ENCODE results near the gene TRIM23.

TRIM23 gene

DNA sequence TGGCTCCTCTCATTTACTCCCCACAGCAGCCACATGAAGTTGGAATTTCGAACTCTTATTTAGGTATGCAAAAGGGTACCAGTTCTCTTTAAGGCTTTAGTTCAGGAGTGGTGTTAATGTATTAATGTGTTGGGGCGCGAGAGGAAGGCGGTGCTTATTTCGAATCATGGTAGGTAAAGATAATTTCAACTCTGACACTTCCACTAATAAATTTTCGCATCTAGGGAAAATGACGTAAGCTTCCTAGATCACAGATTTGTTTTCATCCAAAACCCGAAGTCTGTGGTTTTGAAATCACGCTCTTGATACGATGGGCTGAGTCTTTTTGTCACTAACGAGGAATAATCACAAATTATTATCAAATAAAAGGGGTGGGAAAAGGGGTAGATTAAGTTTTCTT, 60.4 kb downstream of the TRIM23 start:
- DNase-seq (ENCODE audit: low read depth), result no peak

DNA sequence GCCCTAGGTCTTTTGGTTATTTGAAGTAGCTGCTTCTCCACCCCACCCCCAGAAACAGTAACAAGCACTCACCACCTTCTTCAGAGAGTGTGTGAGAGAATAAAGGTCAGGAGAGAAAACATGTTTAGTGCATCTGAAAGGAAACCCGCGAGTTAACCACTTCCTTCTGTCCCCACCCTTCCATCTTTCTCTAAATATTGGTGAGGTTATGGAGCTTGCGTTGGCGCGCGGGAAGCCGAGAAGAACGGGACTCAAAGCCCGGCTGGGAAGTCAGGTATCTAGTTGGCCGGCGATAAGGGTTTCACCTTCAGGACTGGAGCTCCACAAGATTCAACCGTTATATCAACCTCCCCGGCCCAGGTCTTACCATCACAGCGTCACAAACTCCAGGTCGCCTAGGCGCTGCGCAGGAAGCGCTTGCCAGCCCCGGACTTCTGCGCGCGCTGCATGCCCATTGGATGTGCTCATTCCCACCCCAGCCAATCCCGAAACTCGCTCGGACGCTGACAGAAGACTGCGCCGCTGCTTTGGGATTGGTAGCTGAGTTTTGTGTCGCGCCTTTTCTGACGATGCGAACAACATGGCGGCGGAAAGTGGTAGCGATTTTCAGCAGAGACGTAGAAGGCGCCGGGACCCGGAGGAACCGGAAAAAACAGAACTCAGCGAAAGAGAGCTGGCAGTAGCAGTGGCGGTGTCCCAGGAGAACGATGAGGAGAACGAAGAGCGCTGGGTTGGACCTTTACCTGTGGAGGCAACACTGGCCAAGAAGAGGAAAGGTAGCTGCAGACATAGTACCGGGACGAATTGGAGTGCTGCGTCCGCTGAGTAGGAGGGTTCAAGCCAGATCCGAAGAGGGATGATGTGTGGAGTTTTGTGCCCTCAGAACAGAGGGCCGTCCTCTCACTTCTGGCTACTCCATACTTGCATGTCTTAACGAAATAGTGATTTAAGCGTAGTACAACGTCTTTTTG, 61.1 kb downstream of the TRIM23 start, which contains the start of the genes CENPK and PPWD1:
CENPK (minus strand) TSS at position 438 of the 971 bp plus-strand sequence. CDS start 8,261 bp downstream, outside the sequence.
PPWD1 (plus strand) TSS at position 566 of the 971 bp plus-strand sequence; CDS start at position 581, 15 bp downstream.
- peak; percentile 75 for DNase-seq (ENCODE audit: low read depth)

GRCh38 chr5:65556718-65557117, 67.4 kb downstream of the TRIM23 start:
- no peak for DNase-seq (ENCODE audit: low read depth)

DNA sequence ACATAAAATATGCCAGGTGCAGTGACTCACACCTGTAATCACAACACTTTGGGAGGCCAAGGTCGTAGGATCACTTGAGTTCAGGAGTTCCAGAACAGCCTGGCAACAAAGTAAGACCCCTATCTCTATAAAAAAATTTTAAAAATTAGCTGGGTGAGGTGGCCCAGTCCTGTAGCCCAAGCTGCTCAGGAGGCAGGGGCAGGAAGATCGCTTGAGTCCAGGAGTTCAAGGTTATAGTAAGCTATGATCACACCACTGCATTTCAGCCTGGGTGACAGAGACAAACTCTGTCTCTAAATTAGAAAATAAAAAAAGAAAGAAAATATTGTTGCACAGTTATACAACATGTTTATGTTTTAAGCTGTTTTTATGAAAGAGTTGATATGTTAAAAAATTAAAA, 68.0 kb downstream of the TRIM23 start:
- no peak for DNase-seq (ENCODE audit: low read depth)

- DNase-seq (ENCODE audit: low read depth), result no peak
Measured at GRCh38 chr5:65555287-65555686, 68.8 kb downstream of the TRIM23 start.

DNA sequence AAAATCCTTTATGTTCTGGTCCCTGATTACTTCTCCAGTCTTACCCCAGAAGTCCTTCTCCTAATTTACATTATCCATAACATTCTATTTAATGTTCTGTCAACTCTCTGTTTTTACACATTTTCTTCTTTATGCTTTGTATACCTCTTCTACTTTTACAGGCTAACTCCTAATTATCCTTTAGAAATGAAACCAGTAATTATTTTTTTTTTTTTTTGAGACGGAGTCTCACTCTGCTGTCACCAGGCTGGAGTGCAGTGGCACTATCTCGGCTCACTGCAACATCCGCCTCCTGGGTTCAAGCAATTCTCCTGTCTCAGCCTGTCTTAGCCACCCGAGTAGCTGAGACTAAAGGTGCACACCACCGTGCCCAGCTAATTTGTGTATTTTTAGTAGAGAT, 70.2 kb downstream of the TRIM23 start:
- no peak for DNase-seq (ENCODE audit: low read depth)

GRCh38 chr5:65548281-65548680, 75.9 kb downstream of the TRIM23 start:
- no peak for DNase-seq (ENCODE audit: low read depth)

- no peak for DNase-seq (ENCODE audit: low read depth)
Measured at GRCh38 chr5:65546141-65546540, 78.0 kb downstream of the TRIM23 start.

GRCh38 chr5:65544473-65544872, 79.7 kb downstream of the TRIM23 start:
- DNase-seq (ENCODE audit: low read depth), result no peak

GRCh38 chr5:65539827-65540226, 84.3 kb downstream of the TRIM23 start:
- no peak for DNase-seq (ENCODE audit: low read depth)

All from stimulated activated CD8-positive, alpha-beta memory T cell treated with anti-CD3 and anti-CD28 coated beads, Interleukin-15, amount 100 ng/mL, for 24 hours (primary cell).